GM18519 (cell line): ENCODE results near the gene TMEM233.
"Not testable (repeated sequence)": the region's sequence is repeated elsewhere in the genome, so short reads cannot be mapped to it uniquely, and the experiment has no call there.

Source experiments
- ATAC-seq: cut with Tn5 transposase; IDR thresholded peaks from one replicate; pipeline ENCODE4 v1.9.1; 2021; ENCODE audit warnings: mild to moderate bottlenecking, moderate library complexity; ENCODE audit not compliant: unreplicated experiment, low FRiP score

TMEM233 gene

GRCh38 chr12:119652665-119653064, 59.1 kb downstream of the TMEM233 start:
- no peak for ATAC-seq

GRCh38 chr12:119657001-119657400, 63.4 kb downstream of the TMEM233 start:
- ATAC-seq, result not testable (repeated sequence)

DNA sequence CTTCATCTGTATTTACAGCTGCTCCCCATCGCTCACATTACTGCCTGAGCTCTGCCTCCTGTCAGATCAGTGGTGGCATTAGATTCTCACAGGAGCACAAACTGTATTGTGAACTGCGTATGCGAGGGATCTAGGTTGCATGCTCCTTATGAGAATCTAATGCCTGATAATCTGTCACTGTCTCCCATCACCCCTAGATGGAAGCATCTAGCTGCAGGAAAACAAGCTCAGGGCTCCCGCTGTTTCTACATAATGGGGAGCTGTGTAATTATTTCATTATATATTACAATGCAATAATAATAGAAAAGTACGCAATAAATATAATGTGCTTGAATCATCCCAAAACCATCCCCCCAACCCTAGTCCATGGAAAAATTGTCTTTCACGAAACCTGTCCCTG, 64.6 kb downstream of the TMEM233 start:
- ATAC-seq, result not testable (repeated sequence)

DNA sequence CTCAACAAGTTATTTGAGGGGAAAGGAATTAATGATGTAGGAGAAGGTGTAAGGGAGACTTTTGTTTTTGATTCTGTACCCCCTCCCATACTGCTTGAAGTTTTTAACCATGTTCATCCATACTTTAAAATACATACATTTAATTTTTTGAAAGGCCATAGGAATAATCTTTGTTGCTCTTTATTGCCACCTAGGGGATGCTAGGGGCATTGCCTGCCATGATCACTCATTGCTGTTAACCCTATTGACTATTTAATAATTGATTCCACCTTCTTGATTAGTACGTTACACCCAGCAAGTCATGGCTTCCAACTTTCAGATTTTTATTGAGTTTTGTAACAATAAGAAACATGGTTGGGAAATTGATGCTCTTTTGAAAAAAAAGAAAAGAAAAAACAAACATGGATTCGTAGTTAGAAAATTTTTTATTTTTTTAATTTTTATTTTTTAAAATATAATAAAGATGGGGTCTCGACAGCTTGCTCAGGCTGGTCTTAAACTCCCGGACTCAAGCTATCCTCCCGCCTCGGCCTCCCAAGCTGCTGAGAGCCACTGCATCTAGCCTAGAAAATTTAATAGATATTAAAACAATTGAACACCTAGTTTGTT, 65.8 kb downstream of the TMEM233 start:
- no peak for ATAC-seq

GRCh38 chr12:119660076-119660475, 66.5 kb downstream of the TMEM233 start:
- ATAC-seq, result no peak

GRCh38 chr12:119661882-119662281, 68.3 kb downstream of the TMEM233 start:
- no peak for ATAC-seq

GRCh38 chr12:119664642-119665041, 71.1 kb downstream of the TMEM233 start:
- no peak for ATAC-seq

DNA sequence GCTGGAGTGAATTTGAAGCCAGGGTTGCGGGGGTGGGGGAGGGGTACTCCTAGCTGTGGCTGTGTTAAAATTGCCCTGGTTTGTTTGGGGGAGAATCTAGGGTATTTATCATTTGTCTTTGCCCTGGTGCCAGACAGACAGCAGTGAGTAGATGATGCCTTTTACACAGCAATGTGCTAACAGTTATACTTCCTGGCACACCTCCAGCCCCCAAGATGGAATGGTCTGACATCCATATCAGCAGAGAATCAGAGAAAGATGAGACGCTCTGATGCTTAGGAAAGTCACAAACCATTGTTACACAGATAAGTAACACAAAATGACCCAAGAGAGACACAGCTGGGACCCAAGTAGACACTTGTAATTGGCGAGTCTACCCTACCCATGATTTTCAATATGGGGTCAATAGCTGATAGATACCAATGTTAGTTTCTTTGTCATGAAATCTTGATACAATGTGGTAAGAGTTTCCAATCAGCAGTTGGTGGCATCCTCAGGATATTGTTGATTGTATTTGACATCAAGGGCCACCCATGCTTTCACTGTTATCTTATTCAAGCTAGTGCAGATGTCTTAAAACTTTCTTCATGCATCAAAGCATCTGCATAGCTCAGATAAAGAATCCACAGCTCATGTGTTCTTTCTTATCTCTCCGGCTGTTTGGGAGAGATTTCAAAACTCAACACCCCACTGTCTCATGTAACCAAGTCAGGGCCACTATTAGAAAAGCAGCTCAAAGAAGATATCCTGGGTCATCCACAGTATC, 71.8 kb downstream of the TMEM233 start:
- no peak for ATAC-seq

DNA sequence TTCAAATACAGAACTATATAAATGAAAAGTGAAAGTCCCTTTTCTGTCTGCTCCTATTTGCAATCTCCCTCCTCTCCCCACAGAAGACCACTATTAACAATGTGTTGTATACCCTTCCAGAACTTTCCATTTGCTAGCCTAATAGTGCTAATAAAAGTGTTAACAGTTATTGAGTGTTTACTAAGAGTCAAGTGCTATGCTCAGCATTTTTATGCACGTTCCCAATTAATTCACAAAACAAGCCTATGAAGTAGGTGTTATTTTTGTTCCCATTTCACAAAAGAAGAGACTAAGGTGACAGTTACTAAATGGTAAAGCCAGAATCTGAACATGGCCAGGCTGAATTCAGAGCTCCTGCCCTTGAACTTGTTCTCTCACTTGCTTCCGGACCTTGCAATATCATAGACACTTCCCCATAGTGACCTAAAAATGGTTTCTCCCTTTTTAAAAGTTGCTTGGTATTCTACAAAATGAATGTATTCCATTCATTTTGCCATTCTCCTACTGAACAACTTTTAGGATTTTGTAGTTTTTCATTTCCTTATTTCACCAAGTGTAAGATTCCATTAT, 72.7 kb downstream of the TMEM233 start:
- ATAC-seq, result no peak

DNA sequence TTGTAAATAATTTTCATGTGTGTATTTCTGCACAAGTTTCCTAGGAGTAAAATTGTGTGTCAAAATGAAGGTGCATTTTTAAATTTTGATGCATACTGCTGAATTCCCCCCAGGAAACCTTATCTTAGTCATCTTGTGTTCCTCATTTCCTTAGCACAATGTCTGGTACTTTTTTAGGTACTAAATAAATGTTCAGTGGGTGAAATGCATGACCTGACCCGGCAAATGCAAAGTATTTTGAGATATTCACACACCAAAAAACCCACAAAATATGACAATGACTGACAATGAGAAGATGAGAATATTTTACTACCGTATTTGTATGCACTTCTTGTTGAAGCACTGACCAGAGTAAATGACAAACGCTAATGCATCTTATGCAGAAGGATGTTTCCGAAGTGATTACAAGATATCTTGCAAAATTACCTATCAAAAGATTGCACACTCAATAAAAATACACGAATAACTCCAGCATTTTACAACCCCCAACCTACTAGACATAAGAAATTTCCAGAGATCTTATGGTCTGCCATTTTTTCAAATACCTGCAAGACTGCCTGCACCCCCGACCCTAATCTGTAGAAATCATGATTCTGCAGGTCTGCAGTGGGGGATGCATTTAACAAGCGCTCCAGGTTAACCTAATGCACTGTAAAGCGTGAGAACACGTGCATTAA, 73.5 kb downstream of the TMEM233 start:
- ATAC-seq, result no peak

GRCh38 chr12:119667577-119668323, 74.2 kb downstream of the TMEM233 start, which contains the start of gene PRKAB1:
Gene PRKAB1, plus strand, starts transcription at chr12:119668133. Its CDS starts 112 bp downstream, at chr12:119668245.
- ATAC-seq, result peak; percentile 89

DNA sequence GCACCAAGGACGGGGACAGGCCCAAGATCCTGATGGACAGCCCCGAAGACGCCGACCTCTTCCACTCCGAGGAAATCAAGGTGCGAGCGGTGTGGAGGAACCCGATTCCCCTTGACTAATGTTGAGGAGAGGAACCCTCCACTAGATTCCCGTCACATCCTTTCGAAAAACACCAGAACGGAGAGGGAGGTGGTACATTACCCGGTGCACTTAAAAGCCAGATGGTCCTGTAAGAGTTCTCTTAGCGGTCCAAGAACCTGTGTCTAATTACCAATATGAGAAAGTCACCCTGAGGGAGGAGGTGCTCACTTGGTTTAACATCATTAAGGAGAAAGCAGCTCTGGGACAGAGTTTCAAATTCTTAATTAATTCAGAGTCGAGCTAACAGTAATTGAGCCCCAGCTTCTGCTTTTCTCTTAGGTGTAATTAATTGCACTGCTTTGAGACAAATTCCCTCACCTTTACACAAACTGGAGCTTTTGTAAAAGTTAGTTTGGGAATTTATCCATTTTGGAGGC, 74.8 kb downstream of the TMEM233 start:
- ATAC-seq, result no peak

DNA sequence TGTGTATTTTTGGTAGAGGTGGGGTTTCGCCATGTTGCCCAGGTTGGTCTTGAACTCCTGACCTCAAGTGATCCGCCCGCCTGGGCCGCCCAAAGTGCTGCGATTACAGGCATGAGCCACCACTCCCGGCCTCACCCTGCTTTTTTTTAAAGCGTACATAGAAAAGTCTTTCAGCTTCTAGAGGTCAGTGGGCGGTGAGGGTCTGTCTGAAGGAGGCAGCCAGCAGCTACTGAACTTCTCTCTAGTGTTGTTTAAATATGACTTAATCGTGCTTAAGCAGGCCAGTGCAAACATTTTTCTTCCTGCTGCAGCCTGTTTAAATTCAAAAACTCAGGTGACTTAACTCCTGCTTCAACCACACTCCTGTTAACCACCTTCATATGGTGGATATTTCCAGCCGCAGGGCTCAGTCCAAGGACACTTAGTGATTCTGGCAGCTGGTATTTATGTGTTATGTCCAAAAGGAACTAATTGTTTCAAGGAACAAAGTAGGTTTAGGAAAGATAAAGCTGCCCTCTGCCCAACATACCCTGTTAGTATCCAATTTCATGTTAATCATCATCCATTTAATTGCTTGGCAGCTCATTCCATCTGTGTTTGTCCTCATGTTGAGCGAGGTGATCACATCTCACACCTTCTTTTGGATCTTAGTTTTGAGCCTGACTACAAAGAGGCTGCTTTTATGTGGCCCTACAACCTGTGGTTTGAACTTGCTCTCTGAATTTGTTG, 76.3 kb downstream of the TMEM233 start:
- no peak for ATAC-seq

DNA sequence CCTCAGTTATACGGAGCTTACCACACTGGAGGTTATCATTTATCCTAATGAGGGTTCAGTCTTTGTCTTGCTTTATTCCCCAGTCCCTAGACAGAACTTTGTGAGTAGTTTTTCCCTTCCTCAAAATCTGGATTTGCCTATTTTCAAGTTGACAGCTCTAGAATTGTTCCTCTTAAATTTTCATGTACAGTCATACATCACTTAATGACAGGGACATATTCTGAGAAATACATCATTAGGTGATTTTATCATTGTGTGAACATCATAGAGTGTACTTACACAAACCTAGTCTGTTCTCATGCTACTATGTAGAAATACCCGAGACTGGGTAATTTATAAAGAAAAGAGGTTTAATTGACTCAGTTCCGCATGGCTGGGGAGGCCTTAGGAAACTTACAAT, 77.5 kb downstream of the TMEM233 start:
- ATAC-seq, result no peak

GRCh38 chr12:119672194-119672593, 78.6 kb downstream of the TMEM233 start:
- no peak for ATAC-seq

DNA sequence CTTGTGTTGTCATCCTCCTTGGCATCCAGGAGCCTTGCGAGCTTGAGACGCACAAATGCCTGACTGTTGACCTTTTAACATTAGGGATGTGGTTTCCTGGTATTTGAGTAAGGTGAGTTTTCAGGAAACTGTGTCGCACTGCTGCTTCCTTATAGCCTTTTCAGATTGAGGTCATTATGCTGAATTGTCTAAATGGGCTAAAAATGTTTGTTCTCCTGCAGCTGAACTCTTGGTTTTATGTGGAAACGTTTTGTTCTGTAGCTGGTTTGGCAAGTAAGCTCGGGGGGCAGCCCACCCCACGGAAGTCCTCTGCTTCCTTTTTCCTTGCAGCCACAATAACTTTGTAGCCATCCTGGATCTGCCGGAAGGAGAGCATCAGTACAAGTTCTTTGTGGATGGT, 80.1 kb downstream of the TMEM233 start:
- no peak for ATAC-seq

DNA sequence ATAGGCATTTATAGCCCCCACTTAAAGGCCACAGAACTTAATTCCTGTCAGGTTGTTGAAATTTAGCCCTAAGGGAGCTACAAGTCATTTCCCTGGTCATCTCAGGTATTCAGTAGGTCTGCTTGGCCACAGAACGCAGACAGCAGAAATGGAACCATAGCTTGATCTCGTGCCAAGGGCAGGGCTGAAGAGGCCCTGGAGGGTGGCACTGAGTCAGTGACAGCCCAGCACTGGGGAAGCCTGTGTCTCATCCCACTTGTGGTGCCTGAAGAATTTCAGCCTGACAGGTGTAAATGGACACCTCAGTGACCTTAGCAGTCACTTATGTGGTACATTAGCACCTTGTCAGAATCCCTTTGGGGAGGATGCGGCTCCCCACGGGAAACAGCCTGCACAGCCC, 81.0 kb downstream of the TMEM233 start:
- no peak for ATAC-seq

GRCh38 chr12:119676022-119676421, 82.4 kb downstream of the TMEM233 start:
- ATAC-seq, result no peak

DNA sequence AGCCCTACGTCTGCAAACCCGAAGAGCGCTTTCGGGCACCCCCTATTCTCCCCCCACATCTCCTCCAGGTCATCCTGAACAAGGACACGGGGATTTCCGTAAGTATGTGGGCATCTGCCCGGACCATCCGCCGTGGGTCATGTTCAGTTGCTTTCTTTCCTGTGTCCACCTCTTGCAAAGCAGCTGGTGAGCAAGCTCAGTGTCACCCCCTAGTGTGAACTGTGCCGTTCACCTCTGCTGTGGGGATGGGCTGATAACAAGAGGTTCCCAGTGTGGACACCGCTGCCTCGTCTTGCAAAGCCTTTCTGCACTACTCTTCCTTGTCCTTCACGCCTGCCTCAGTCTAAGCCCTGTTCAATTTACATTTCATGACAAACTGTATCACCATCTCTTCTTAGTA, 83.0 kb downstream of the TMEM233 start:
- ATAC-seq, result no peak

DNA sequence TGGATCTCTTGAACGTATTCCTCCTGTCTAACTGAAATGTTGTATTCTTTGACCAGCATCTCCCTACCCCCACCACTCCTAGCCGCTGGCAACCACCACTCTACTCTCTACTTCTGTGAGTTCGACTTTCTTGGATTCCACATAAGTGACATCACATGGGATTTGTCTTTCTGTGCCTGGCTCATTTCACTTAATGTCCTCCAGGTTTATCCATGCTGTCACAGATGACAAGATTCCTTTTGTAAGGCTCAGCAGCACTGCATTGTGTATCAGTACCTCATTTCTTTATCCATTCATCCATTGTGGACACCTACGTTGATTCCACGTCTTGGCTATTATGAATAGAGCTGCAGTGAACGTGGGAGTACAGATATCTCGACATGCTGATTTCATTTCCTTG, 84.9 kb downstream of the TMEM233 start:
- no peak for ATAC-seq
